K562 (cell line): ENCODE measurements around the gene ACACB. TPM values are rescaled to one million over a fixed set of nuclear protein-coding genes. Genes with fewer than 3 reads are reported as not detected.

ENCODE experiments used
- BRD9 ChIP-seq: fragments of 450-650 bp; IDR thresholded peaks from 2 replicates; pipeline ENCODE4 v1.6.1; 2018; ENCODE audit warnings: low read depth; ENCODE audit not compliant: partially characterized antibody
- CSDE1 ChIP-seq, 2 experiments: fragments of 450-650 bp; IDR thresholded peaks; 2 replicates each; pipeline ENCODE4 v1.6.1; 2016; ENCODE audit warnings: mild to moderate bottlenecking in 1 of 2
- E4F1 ChIP-seq: fragments of 250-450 bp; sonication (Bioruptor Pico); IDR thresholded peaks from 2 replicates; pipeline ENCODE4 v1.5.0; 2021; ENCODE audit warnings: mild to moderate bottlenecking, borderline replicate concordance
- EGR1 ChIP-seq: fragments of 450-650 bp; conservative IDR thresholded peaks from 2 replicates; pipeline ENCODE4 v1.6.1; 2017; ENCODE audit warnings: mild to moderate bottlenecking
- FOXK1 ChIP-seq: sonication (generic); formaldehyde crosslinking; IDR thresholded peaks from 2 replicates; pipeline ENCODE4 v1.8.0; 2022; ENCODE audit warnings: missing genetic modification reagents, mild to moderate bottlenecking, borderline replicate concordance
- FOXP1 ChIP-seq: sonication (generic); formaldehyde crosslinking; IDR thresholded peaks from 2 replicates; pipeline ENCODE4 v1.8.0; 2022; ENCODE audit warnings: mild to moderate bottlenecking, missing genetic modification reagents
- FOXP4 ChIP-seq: sonication (generic); formaldehyde crosslinking; IDR thresholded peaks from 2 replicates; pipeline ENCODE4 v1.8.0; 2022; ENCODE audit warnings: mild to moderate bottlenecking, missing genetic modification reagents, borderline replicate concordance
- HNRNPUL1 ChIP-seq: fragments of 200-400 bp; formaldehyde crosslinking; IDR thresholded peaks from 2 replicates; pipeline ENCODE4 v1.6.1; 2017; ENCODE audit warnings: low read length
- HOMEZ ChIP-seq: fragments of 250-450 bp; sonication (Bioruptor Pico); IDR thresholded peaks from 2 replicates; pipeline ENCODE4 v1.4.0; 2020; ENCODE audit warnings: mild to moderate bottlenecking, moderate library complexity
- NR4A1 ChIP-seq, 2 experiments: fragments of 250-450 bp in 1 of 2; fragments of 450-650 bp in 1 of 2; sonication (Bioruptor Pico) in 1 of 2; IDR thresholded peaks; 2 replicates each; pipeline versions ENCODE4 v1.4.0 to v1.6.1; 2016 to 2020; ENCODE audit warnings: mild to moderate bottlenecking in 2 of 2, missing compliant biosample characterization in 1 of 2, missing genetic modification characterization in 1 of 2, moderate library complexity in 1 of 2
- POLR2AphosphoS5 ChIP-seq: IDR thresholded peaks from 2 replicates; pipeline ENCODE4 v1.6.1; 2011; ENCODE audit warnings: mild to moderate bottlenecking, low read depth, low read length, moderate library complexity; ENCODE audit not compliant: control insufficient read depth, insufficient read depth
- RBM39 ChIP-seq: fragments of 200-400 bp; formaldehyde crosslinking; optimal IDR thresholded peaks from 2 replicates; pipeline ENCODE3; 2018; ENCODE audit warnings: low read depth, low read length
- RUNX1 ChIP-seq: sonication (generic); IDR thresholded peaks from 2 replicates; pipeline ENCODE4 v1.6.1; 2016; ENCODE audit warnings: antibody characterized with exemption, low read depth
- TBP ChIP-seq: optimal IDR thresholded peaks from 2 replicates; pipeline ENCODE3; 2011; ENCODE audit warnings: low read depth, low read length, improper control_type of control experiment
- TOE1 ChIP-seq, 2 experiments: fragments of 450-650 bp in 1 of 2; sonication (generic) in 1 of 2; formaldehyde crosslinking in 1 of 2; IDR thresholded peaks; 2 replicates each; pipeline versions ENCODE4 v1.7.1 to v1.8.0; 2016 to 2022; ENCODE audit warnings: borderline replicate concordance in 2 of 2, mild to moderate bottlenecking in 2 of 2, antibody characterized with exemption in 1 of 2, inconsistent platforms in 1 of 2, low read depth in 1 of 2, missing genetic modification reagents in 1 of 2, moderate library complexity in 1 of 2
- TRIM24 ChIP-seq, 2 experiments: fragments of 450-650 bp; IDR thresholded peaks; 2 replicates each; pipeline ENCODE4 v1.6.1; 2016
- ZNF695 ChIP-seq: fragments of 450-650 bp; formaldehyde crosslinking; IDR thresholded peaks from 2 replicates; pipeline ENCODE4 v1.4.0; 2020; ENCODE audit warnings: mild to moderate bottlenecking, moderate library complexity
- polyA plus RNA-seq, 8 experiments: library from polyadenylated mRNA; depleted of rRNA in 4 of 8; stranded (reverse) in 5 of 8; unstranded in 3 of 8; fragments of >200 nt; fragmentation: Nextera tagmentation in 2 of 8; fragmentation: Illumina TruSeq in 1 of 8; extraction: Ambion mirVana in 2 of 8; extraction: Trizol in 1 of 8; gene quantifications; 2 replicates each; pipeline versions ENCODE4 v1.2.1 to v1.2.3, GENCODE V29; 2011 to 2014; ENCODE audit warnings: inconsistent platforms in 1 of 8, missing spikeins in 1 of 8
- total RNA-seq, 7 experiments: library from RNA; depleted of rRNA in 6 of 7; stranded (reverse); fragments of >200 nt in 6 of 7; fragmentation: Illumina TruSeq in 2 of 7; extraction: Trizol in 2 of 7; gene quantifications; 2 replicates each; pipeline versions ENCODE4 v1.2.1 to v1.2.3, GENCODE V29; 2011 to 2021; ENCODE audit warnings: low replicate concordance in 1 of 7
- TF ChIP-seq, protein P1 (sequence below): fragments of 450-650 bp; formaldehyde crosslinking; IDR thresholded peaks from 2 replicates; pipeline ENCODE4 v1.4.0; 2020; ENCODE audit warnings: mild to moderate bottlenecking, moderate library complexity

Gene ACACB
- total and polyA plus RNA-seq, 9 of the 15 experiments (the other 6 are each of a cell fraction or from before 2014, with no cell fraction given) = 0.10 to 2.5 (median 0.83) TPM

GRCh38 chr12:109093022-109093918 is 23.1 kb upstream of the ACACB start, which contains the start of gene ALKBH2 (continued):
- TF ChIP-seq E4F1 (no peak), BRD9 (peak; percentile 75), EGR1 (0 out of 2 replicates have a peak, but pooled peaks have one; percentile 21), TBP (peak; percentile 88), FOXP4 (CRISPR knock-in tag) (no peak), TOE1 (IDR thresholded peaks at IDR 0.05; ENCODE audit: borderline replicate concordance) (peak; percentile 77; the same call in 1 of the 2 replicates), TOE1 (CRISPR knock-in tag; IDR thresholded peaks at IDR 0.05; ENCODE audit: borderline replicate concordance, low read depth) (peak; percentile 91; the same call in 1 of the 2 replicates), TRIM24 (IDR thresholded peaks at IDR 0.05) (peak in 1 of 2 experiments; percentile 68; a peak in 2 of 4 replicates), HNRNPUL1 (no peak), RBM39 (peak; percentile 46), RUNX1 (no peak), HOMEZ (no peak), POLR2AphosphoS5 (peak; percentile 89), CSDE1 (IDR thresholded peaks at IDR 0.05) (0 out of 4 replicates have a peak, but pooled peaks of 1 of the 2 experiments have one; percentile 50), FOXK1 (CRISPR knock-in tag) (no peak), NR4A1 (CRISPR knock-in tag; IDR thresholded peaks at IDR 0.05) (no peak), NR4A1 (tag; IDR thresholded peaks at IDR 0.05) (peak; percentile 56; the same call in 1 of the 2 replicates), ZNF695 (no peak), FOXP1 (CRISPR knock-in tag) (peak; percentile 96)
- TF ChIP-seq, protein P1, sequence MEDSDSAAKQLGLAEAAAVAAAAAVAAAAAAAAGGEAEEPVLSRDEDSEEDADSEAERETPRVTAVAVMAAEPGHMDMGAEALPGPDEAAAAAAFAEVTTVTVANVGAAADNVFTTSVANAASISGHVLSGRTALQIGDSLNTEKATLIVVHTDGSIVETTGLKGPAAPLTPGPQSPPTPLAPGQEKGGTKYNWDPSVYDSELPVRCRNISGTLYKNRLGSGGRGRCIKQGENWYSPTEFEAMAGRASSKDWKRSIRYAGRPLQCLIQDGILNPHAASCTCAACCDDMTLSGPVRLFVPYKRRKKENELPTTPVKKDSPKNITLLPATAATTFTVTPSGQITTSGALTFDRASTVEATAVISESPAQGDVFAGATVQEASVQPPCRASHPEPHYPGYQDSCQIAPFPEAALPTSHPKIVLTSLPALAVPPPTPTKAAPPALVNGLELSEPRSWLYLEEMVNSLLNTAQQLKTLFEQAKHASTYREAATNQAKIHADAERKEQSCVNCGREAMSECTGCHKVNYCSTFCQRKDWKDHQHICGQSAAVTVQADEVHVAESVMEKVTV (CRISPR knock-in tag) = peak; percentile 79
